Measurements from ENCODE around the gene RNF220. TPM values are rescaled to one million over a fixed set of nuclear protein-coding genes. Genes with fewer than 3 reads are reported as not detected.

The RNF220 gene
- total and polyA plus RNA-seq, 2 of the 13 experiments (the other 11 are each of a cell fraction or from before 2014, with no cell fraction given) = 48.2 to 72.1 TPM

DNA sequence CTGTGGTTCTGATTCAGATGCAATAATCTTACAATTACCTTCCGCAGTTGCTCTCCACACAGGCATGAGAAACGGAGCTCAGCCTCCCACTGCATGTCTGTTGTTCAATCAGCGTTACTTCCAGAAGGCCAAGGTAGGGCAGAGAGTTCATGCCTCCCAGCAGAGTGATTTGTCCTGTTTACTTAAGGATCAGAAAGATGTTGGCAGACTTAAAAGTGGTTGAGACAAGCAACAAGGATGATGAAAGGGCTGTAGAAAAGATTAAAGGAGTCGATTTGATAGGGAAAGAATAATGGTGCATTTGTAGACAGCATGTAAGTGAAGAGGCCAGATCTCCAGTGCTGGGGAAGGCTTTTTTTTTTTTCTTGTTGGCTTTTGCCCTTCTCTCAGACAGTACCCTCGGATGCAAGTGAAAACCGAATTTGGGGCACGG lies 296.1 kb downstream of the RNF220 start (continued):
- TF ChIP-seq, protein P1, sequence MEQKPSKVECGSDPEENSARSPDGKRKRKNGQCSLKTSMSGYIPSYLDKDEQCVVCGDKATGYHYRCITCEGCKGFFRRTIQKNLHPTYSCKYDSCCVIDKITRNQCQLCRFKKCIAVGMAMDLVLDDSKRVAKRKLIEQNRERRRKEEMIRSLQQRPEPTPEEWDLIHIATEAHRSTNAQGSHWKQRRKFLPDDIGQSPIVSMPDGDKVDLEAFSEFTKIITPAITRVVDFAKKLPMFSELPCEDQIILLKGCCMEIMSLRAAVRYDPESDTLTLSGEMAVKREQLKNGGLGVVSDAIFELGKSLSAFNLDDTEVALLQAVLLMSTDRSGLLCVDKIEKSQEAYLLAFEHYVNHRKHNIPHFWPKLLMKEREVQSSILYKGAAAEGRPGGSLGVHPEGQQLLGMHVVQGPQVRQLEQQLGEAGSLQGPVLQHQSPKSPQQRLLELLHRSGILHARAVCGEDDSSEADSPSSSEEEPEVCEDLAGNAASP (CRISPR knock-in tag; IDR thresholded peaks at IDR 0.05; ENCODE audit: borderline replicate concordance) = peak; percentile 12; the same call in 1 of the 2 replicates
- TF ChIP-seq, protein P2, sequence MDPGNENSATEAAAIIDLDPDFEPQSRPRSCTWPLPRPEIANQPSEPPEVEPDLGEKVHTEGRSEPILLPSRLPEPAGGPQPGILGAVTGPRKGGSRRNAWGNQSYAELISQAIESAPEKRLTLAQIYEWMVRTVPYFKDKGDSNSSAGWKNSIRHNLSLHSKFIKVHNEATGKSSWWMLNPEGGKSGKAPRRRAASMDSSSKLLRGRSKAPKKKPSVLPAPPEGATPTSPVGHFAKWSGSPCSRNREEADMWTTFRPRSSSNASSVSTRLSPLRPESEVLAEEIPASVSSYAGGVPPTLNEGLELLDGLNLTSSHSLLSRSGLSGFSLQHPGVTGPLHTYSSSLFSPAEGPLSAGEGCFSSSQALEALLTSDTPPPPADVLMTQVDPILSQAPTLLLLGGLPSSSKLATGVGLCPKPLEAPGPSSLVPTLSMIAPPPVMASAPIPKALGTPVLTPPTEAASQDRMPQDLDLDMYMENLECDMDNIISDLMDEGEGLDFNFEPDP (CRISPR knock-in tag; conservative IDR thresholded peaks at IDR 0.05) = no peak
- TF ChIP-seq POLR2AphosphoS2 (IDR thresholded peaks at IDR 0.05; ENCODE audit: low read depth, low read length) (no peak), ZNF317 (CRISPR knock-in tag; IDR thresholded peaks at IDR 0.05) (no peak), MXD4 (CRISPR knock-in tag; IDR thresholded peaks at IDR 0.05) (no peak), TCF12 (IDR thresholded peaks at IDR 0.05) (no peak), TCF12 (CRISPR knock-in tag; IDR thresholded peaks at IDR 0.05) (no peak), MBD4 (IDR thresholded peaks at IDR 0.05; ENCODE audit: borderline replicate concordance, low read length) (no peak), TFDP1 (CRISPR knock-in tag; IDR thresholded peaks at IDR 0.05; ENCODE audit: borderline replicate concordance) (no peak), DMAP1 (CRISPR knock-in tag; IDR thresholded peaks at IDR 0.05) (no peak), SAP130 (CRISPR knock-in tag; IDR thresholded peaks at IDR 0.05; ENCODE audit: low read depth) (peak; percentile 59), DBP (CRISPR knock-in tag; IDR thresholded peaks at IDR 0.05; ENCODE audit: not compliant biosample characterization) (no peak), ZFP90 (CRISPR knock-in tag; IDR thresholded peaks at IDR 0.05; ENCODE audit: borderline replicate concordance) (no peak), RFXAP (CRISPR knock-in tag; IDR thresholded peaks at IDR 0.05; ENCODE audit: borderline replicate concordance) (no peak), ATF7-NPFF (CRISPR knock-in tag; IDR thresholded peaks at IDR 0.05; ENCODE audit: low read depth) (no peak), CC2D1A (CRISPR knock-in tag; IDR thresholded peaks at IDR 0.05) (no peak), CREB1 (IDR thresholded peaks at IDR 0.05) (no peak), CREB1 (CRISPR knock-in tag; IDR thresholded peaks at IDR 0.05) (peak; percentile 38; the same call in 1 of the 2 replicates), KDM6A (CRISPR knock-in tag; IDR thresholded peaks at IDR 0.05; ENCODE audit: low read depth) (0 out of 2 replicates have a peak, but pooled peaks have one; percentile 37), SNRNP70 (IDR thresholded peaks at IDR 0.05; ENCODE audit: low read depth, low read length) (no peak), DNMT3B (CRISPR knock-in tag; conservative IDR thresholded peaks at IDR 0.05) (no peak), SOX6 (IDR thresholded peaks at IDR 0.05) (no peak), SOX6 (CRISPR knock-in tag; IDR thresholded peaks at IDR 0.05) (peak; percentile 77)
- TF ChIP-seq, protein P3, sequence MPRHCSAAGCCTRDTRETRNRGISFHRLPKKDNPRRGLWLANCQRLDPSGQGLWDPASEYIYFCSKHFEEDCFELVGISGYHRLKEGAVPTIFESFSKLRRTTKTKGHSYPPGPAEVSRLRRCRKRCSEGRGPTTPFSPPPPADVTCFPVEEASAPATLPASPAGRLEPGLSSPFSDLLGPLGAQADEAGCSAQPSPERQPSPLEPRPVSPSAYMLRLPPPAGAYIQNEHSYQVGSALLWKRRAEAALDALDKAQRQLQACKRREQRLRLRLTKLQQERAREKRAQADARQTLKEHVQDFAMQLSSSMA (CRISPR knock-in tag; IDR thresholded peaks at IDR 0.05) = no peak
- TF ChIP-seq, protein P4, sequence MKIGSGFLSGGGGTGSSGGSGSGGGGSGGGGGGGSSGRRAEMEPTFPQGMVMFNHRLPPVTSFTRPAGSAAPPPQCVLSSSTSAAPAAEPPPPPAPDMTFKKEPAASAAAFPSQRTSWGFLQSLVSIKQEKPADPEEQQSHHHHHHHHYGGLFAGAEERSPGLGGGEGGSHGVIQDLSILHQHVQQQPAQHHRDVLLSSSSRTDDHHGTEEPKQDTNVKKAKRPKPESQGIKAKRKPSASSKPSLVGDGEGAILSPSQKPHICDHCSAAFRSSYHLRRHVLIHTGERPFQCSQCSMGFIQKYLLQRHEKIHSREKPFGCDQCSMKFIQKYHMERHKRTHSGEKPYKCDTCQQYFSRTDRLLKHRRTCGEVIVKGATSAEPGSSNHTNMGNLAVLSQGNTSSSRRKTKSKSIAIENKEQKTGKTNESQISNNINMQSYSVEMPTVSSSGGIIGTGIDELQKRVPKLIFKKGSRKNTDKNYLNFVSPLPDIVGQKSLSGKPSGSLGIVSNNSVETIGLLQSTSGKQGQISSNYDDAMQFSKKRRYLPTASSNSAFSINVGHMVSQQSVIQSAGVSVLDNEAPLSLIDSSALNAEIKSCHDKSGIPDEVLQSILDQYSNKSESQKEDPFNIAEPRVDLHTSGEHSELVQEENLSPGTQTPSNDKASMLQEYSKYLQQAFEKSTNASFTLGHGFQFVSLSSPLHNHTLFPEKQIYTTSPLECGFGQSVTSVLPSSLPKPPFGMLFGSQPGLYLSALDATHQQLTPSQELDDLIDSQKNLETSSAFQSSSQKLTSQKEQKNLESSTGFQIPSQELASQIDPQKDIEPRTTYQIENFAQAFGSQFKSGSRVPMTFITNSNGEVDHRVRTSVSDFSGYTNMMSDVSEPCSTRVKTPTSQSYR (CRISPR knock-in tag; IDR thresholded peaks at IDR 0.05; ENCODE audit: borderline replicate concordance) = peak; percentile 48; the same call in 1 of the 2 replicates
